HEK293 (cell line): ENCODE results near the gene DXO.
"Not testable (repeated sequence)": the region's sequence is repeated elsewhere in the genome, so short reads cannot be mapped to it uniquely, and the experiment has no call there.

Experiments
- EGR2 ChIP-seq: fragments of 450-650 bp; formaldehyde crosslinking; IDR thresholded peaks from 2 replicates; pipeline ENCODE4 v1.5.1; 2016; ENCODE audit warnings: low read depth, missing biosample characterization, missing genetic modification characterization
- GLIS1 ChIP-seq: fragments of 450-650 bp; formaldehyde crosslinking; IDR thresholded peaks from 2 replicates; pipeline ENCODE4 v1.5.1; 2016; ENCODE audit warnings: missing biosample characterization, missing genetic modification characterization
- PRDM10 ChIP-seq: fragments of 450-650 bp; formaldehyde crosslinking; IDR thresholded peaks from 2 replicates; pipeline ENCODE4 v1.5.1; 2016; ENCODE audit warnings: missing biosample characterization, missing genetic modification characterization
- ZNF16 ChIP-seq: fragments of 450-650 bp; formaldehyde crosslinking; IDR thresholded peaks from 2 replicates; pipeline ENCODE4 v1.5.1; 2016; ENCODE audit warnings: low read depth, missing biosample characterization, missing genetic modification characterization
- ZNF174 ChIP-seq: fragments of 450-650 bp; formaldehyde crosslinking; IDR thresholded peaks from 2 replicates; pipeline ENCODE4 v1.5.0; 2017; ENCODE audit warnings: missing biosample characterization, mild to moderate bottlenecking, missing genetic modification characterization
- ZNF184 ChIP-seq: fragments of 450-650 bp; IDR thresholded peaks from 2 replicates; pipeline ENCODE4 v1.5.1; 2018; ENCODE audit warnings: missing biosample characterization, mild to moderate bottlenecking, missing genetic modification characterization
- ZNF239 ChIP-seq: fragments of 450-650 bp; formaldehyde crosslinking; IDR thresholded peaks from 2 replicates; pipeline ENCODE4 v1.5.1; 2016; ENCODE audit warnings: missing biosample characterization, missing genetic modification characterization
- ZNF24 ChIP-seq: fragments of 450-650 bp; formaldehyde crosslinking; IDR thresholded peaks from 2 replicates; pipeline ENCODE4 v1.5.1; 2016; ENCODE audit warnings: missing biosample characterization, missing genetic modification characterization
- ZNF521 ChIP-seq: fragments of 450-650 bp; formaldehyde crosslinking; IDR thresholded peaks from 2 replicates; pipeline ENCODE4 v1.5.1; 2017; ENCODE audit warnings: missing biosample characterization, mild to moderate bottlenecking, missing genetic modification characterization
- ZNF561 ChIP-seq: fragments of 450-650 bp; IDR thresholded peaks from 2 replicates; pipeline ENCODE4 v1.5.1; 2018; ENCODE audit warnings: missing biosample characterization, missing genetic modification characterization, borderline replicate concordance
- ZNF571 ChIP-seq: fragments of 450-650 bp; formaldehyde crosslinking; IDR thresholded peaks from 2 replicates; pipeline ENCODE4 v1.5.0; 2017; ENCODE audit warnings: missing biosample characterization, missing genetic modification characterization
- TF ChIP-seq, protein P1 (sequence below): fragments of 450-650 bp; formaldehyde crosslinking; IDR thresholded peaks from 2 replicates; pipeline ENCODE4 v1.5.1; 2016; ENCODE audit warnings: missing biosample characterization, missing genetic modification characterization
- TF ChIP-seq, protein P2 (sequence below): fragments of 450-650 bp; formaldehyde crosslinking; IDR thresholded peaks from 2 replicates; pipeline ENCODE4 v1.5.1; 2016; ENCODE audit warnings: missing biosample characterization, missing genetic modification characterization

GRCh38 chr6:31980998-31981397 lies 9.1 kb upstream of the DXO start:
- TF ChIP-seq, protein P1, sequence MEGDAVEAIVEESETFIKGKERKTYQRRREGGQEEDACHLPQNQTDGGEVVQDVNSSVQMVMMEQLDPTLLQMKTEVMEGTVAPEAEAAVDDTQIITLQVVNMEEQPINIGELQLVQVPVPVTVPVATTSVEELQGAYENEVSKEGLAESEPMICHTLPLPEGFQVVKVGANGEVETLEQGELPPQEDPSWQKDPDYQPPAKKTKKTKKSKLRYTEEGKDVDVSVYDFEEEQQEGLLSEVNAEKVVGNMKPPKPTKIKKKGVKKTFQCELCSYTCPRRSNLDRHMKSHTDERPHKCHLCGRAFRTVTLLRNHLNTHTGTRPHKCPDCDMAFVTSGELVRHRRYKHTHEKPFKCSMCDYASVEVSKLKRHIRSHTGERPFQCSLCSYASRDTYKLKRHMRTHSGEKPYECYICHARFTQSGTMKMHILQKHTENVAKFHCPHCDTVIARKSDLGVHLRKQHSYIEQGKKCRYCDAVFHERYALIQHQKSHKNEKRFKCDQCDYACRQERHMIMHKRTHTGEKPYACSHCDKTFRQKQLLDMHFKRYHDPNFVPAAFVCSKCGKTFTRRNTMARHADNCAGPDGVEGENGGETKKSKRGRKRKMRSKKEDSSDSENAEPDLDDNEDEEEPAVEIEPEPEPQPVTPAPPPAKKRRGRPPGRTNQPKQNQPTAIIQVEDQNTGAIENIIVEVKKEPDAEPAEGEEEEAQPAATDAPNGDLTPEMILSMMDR (tag by site-specific recombination) = not testable (repeated sequence)
- TF ChIP-seq ZNF571; EGR2 (tag by site-specific recombination); ZNF521 (tag by site-specific recombination); PRDM10 (tag by site-specific recombination); ZNF561 (tag by site-specific recombination); ZNF16; GLIS1 (tag by site-specific recombination); ZNF174 (tag by site-specific recombination); ZNF239 (tag by site-specific recombination); ZNF184 (tag by site-specific recombination); ZNF24 (tag by site-specific recombination): not testable (repeated sequence)
- TF ChIP-seq, protein P2, sequence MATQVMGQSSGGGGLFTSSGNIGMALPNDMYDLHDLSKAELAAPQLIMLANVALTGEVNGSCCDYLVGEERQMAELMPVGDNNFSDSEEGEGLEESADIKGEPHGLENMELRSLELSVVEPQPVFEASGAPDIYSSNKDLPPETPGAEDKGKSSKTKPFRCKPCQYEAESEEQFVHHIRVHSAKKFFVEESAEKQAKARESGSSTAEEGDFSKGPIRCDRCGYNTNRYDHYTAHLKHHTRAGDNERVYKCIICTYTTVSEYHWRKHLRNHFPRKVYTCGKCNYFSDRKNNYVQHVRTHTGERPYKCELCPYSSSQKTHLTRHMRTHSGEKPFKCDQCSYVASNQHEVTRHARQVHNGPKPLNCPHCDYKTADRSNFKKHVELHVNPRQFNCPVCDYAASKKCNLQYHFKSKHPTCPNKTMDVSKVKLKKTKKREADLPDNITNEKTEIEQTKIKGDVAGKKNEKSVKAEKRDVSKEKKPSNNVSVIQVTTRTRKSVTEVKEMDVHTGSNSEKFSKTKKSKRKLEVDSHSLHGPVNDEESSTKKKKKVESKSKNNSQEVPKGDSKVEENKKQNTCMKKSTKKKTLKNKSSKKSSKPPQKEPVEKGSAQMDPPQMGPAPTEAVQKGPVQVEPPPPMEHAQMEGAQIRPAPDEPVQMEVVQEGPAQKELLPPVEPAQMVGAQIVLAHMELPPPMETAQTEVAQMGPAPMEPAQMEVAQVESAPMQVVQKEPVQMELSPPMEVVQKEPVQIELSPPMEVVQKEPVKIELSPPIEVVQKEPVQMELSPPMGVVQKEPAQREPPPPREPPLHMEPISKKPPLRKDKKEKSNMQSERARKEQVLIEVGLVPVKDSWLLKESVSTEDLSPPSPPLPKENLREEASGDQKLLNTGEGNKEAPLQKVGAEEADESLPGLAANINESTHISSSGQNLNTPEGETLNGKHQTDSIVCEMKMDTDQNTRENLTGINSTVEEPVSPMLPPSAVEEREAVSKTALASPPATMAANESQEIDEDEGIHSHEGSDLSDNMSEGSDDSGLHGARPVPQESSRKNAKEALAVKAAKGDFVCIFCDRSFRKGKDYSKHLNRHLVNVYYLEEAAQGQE (tag by site-specific recombination) = not testable (repeated sequence)
